ENCODE results near the gene SYT1. TPM values are rescaled to one million over a fixed set of nuclear protein-coding genes. Genes with fewer than 3 reads are reported as not detected.
"Not testable (repeated sequence)": the region's sequence is repeated elsewhere in the genome, so short reads cannot be mapped to it uniquely, and the experiment has no call there.

Gene SYT1
- total RNA-seq, 1 donor from 2014 or later = 166 TPM

DNA sequence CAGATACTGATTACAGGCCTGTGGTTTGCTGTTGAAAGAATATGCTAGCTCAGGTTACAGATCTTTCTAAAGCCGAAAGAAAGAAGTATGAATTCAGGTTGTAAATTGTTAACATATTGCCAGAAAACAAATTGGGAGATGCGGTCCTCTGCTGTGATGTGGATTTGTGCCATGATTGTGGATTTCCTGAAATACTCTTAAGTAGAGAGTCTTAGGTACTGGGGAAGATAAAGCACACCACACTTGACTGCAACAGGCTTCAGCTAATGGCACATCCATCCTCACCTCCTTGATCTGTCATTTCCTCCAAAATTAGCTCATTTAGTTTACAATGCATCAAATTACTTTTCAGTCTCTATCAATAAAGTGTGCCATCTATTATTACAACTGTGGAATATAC is 279.2 kb downstream of the SYT1 start:
- DNase-seq = no peak

DNA sequence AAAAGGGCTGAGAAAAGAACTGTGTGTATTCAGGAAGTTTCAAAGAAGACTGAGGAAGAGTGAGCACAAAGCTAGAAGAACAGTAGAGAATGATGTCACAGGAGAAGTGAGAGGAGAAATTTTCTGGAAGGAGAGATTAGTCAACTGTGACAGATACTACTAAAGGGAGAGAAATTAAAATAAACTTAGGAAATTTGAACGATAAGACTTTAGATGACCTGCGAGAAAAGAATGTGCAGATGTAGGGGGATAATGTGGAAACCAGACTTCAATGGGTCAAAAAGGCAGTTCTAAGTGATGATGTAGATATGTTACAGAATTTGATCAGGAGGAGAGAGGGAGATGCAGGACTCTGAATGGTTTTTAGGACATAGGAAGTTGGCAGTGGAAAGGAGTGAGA is 287.4 kb downstream of the SYT1 start:
- no peak for DNase-seq

DNA sequence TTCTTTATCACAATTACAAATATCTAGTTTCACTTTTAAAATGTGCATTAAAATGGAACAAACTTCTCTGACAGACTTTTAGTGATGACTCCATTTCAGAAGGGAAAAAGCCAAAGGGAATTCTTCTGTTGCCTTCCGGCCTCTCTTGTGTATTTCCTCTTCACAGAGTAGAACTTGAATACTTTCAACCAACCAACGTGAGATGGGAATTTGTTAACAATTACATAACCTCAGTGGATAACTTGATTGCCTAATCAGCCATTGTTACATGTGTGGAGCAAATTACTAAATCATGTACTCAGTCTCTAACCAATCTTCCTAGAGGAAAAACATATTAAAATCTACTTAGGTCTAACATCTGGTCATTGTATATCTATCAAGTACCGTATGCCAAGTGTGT is 291.1 kb downstream of the SYT1 start:
- no peak for DNase-seq

DNA sequence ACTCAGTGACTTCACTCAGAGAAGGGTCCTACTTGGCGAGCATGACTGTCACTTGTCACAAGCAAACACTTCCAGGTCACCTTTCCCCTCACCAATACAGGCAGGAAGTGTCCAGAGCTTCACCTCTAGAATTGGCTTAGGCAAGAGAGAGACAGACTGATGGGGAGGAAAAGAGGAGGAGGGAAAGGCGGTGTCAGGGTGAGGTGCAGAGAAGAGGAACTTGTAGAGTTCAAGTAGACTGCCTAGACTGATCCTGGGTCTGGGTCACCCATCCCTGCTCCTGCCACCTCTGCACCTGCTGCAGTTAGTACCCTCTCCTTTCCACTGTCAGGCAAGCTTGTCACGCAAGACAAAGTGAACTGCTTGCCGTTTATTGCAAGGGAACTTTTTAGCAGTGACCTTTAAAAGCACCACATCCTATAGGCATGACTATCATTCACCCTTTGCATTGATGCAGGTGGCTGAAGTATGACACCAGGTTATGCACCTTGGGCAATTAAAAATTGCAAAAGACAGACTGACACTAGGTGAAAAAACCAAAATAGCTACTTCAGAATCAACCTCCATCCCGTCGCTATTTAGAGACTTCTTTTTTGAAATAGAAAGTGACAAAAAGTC is 292.4 kb downstream of the SYT1 start:
- no peak for DNase-seq

DNA sequence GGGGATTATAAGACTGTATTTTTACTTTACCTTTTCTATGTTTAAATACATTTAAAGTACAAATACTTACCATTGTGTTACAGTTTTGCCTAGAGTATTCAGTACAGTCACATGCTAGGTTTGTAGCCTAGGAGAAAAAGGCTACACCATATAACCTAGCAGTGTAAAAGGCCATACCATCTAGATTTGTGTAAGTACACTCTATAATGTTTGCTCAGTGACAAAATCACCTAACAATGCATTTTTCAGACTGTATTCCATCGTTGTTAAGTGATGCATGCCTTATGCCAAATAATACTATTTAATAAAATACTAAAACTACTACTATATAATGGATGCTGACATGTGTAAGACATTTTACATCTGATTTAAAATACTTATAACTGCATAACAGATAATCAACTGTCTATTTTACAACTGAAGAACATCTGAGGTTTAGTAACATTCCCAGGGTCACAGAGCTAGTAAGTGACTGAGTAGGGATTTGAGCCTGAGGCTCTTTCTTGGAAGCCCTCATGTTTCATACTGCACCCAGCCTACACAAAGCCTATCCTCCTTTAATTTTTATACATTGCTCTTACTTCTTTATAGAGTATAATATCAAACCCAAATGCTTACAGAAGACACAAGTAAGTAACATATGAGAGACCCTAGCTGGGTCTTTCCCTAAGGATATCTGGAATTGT is 296.8 kb downstream of the SYT1 start:
- DNase-seq = no peak

DNA sequence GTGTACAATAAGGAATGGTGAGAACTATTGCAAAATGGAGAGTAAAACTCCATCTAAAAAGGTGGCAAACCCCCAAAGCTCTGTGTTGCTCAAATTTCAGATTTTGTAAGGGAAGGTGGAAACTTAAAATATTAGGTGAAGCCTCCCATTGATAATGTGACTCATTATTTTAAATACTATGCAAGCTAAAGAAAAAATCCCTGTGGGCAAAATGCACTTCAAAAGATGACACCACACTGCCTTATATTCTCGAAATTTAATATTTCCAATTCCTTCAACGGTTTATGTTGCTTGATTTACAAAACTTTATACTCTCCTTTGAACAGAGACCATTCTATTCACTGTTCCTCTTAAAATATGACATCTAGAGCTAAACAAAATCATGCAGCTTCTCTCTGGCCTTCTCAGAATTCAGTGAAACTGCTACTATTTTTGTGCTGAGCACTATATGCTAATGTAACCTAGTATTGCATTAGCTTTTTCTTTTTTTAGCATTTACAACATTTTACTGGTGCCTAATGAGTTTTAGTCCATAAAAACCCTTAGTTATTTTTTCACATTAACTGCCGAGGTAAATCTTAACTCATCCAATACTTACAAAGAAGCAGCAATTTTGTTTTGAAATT is 297.7 kb downstream of the SYT1 start:
- DNase-seq = no peak

DNA sequence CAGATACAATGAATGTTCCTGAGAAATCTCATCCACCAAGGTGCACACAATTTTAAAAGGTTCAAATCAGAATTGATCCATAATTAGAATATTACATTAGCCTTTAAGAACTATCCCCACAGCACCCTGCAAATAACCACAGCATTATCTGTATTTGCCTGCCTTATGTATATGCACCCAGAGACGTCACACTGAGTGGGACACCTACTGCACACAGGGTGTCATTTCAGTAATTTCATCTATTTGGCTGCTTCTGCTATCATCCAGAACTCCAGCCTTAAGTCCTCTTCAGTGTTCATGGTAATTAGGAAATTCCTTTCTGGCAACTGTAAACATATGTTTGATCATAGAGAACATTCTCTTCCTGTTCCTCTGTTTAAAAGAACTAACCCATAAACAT is 298.4 kb downstream of the SYT1 start:
- DNase-seq = no peak

DNA sequence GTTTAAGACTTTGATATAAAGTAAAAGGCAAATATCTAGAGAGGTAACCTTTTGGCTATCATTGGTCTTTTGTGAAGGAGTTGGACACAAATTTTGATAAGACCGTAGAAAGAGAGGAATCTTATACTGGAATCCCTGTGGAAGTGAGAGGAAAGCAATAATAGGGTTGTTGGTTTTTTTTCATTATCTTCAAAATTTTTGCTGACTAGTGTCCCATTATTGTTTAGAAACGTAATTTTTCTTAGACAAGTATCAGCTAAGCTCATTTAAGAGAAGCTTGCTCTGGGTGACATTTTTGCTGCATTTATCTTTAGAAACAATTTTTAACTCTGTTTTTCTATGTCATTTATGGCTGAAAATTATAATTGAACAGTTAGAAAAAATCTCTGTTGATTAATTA is 300.3 kb downstream of the SYT1 start:
- no peak for DNase-seq

DNA sequence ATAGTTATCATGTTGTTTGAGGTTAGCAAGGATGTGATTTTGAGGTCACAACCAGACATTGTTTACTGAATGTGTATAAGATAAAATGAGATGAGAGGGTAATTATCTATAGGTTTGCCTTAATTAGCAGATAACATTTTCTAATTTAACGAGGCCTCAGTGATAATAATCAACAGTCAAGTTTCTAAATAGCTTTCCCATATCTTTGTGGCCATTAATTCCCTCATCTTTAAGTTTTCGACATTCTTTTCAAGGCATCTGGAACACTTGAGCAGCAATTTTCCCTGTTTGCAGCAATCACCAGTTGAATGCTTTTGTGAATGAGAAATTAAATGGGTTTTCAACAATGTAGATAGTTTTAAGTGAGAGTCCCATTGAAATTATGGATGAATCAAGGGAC is 304.1 kb downstream of the SYT1 start:
- no peak for DNase-seq

DNA sequence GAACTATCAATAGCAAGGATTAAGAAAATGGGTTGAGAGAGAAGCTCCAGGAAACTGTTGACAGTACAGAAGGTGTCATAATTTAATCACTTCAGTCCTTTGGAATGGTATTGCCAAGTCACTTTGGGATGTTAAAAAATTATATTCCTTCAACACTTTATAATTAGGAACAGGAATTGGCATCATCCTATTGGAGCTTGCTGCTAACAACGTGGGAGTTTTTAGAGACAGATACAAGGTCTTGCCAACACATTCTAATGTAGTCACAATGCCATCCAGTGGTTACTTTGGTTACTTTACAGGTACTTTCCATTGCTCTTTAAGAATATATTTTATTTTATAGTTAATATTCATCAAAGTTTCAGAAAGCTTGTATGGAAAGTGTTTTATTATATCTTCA is 310.1 kb downstream of the SYT1 start:
- no peak for DNase-seq

DNA sequence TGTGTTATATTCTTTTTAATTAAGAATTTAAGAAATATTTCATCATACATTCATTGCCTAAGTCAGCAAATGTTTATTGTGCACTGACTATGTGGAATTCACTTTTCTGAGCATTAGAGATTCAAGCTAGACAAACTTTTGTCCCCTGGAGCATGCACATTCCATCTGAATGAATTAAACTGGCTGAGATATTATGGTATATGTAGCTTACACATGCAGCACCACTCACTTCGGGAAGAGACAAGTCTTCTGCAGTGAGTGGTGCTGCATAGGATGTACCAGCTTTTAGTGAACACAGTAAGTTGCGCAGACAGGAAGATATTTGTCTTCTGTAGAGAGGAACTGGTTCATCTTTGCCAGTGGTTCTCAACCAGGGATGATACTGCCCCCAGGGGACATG is 318.4 kb downstream of the SYT1 start:
- no peak for DNase-seq

DNA sequence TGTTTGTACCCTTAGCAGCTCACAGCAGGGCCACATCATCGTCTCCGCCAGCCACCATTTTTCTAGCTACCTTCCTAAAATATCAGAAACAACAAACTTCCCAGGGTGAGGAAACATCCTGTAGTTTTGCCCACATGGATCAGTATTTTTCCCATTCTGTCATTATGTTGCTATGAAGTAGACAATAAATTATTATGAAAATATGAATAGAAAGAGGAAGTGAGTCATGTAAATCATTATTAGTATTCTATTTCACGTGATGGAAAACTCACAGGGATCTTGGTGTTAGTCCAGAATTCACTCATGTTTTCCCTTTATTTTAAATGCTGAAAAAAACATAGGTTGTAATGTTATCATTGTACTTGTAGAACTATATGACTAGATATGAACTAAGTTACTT is 319.4 kb downstream of the SYT1 start:
- DNase-seq = no peak

DNA sequence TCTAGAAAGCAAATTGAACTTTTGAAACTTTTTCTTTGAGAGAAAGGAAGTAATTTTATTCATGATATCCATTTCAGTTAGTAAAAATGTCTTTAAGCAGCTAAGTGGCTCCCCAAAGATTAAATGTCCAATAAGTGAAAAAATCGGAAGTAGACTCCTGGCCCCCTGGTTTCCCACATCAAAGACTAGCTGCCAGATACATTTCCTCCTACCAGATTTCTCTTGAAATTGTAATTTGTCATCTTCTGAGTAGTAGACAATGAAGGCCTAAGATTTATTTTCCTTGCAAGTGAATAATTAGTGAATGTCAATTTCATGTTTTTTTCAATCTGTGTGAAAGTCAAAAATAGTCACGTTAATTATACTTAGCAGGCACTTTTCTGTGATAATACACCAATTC is 321.9 kb downstream of the SYT1 start:
- DNase-seq = no peak

DNA sequence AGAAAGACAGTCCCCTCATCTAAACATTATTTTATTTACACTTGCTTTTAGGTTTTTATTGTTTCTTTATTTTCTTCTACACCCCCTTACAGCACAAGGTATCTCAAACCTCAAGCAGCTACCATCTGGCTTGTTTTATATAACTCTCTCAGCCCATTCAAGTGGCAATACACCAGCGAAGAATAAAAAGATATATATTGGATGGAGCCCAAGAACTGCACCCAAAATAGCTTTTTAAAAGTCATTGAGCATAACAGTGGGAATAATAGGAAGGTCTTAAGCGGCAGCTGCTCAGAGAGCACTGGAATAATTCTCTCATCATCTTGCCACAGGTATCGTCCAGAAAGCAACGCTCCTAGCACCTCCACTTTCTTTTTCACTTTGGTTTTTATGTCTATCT is 322.5 kb downstream of the SYT1 start:
- no peak for DNase-seq

DNA sequence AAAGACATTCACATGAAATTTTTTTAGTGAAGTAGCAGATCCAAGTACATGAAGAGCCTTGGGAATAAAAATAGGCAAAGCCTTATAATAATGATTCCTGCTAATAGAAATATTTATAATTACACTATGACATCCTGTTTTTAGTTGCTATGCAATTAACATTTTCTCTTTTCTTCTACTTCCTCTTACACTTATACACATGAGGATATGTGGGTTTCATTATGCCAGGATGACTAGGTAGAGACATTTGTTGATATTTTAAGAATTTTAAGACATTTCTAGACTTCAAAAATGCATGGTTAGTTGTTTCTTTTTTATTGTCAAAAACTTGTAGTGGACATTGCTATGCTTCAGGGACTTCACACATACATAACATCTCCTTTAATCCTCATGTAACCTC is 326.8 kb downstream of the SYT1 start:
- DNase-seq = no peak

DNA sequence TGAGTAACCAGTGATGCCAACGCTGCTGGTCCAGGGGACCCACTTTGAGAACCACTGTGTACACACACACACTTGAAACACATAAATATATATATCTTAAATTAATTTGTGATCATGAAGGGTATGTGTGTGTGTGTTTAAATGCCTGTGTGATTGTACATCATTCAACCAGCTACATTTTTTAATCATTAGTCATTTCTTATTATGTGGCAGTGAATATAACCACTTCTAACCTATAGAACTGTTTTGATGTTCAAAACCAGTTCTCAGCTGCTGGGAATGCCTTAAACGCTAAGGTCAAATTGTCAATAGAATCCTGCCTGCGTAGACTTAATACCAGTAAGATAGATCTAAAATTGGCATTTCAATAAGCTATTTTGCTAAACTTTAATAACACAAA is 330.0 kb downstream of the SYT1 start:
- DNase-seq = no peak

DNA sequence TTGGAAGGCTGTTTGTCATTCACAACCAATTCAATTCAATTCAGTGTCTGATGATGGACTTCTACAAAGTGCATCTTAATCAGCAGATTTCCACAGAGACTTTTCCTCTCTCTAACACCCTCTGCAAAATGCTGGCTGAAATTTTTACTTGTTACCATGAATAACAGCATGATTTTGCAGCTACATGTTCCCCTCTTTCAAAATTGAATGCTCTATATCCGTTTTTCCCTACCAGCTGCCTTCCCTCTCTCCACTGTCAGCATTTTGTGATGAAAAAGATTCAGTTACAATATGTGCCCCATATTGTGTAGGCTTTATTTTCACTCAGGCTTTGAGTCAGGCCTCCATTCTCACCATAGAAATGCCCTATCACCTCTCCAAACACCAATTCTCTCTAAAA is 334.6 kb downstream of the SYT1 start:
- no peak for DNase-seq

DNA sequence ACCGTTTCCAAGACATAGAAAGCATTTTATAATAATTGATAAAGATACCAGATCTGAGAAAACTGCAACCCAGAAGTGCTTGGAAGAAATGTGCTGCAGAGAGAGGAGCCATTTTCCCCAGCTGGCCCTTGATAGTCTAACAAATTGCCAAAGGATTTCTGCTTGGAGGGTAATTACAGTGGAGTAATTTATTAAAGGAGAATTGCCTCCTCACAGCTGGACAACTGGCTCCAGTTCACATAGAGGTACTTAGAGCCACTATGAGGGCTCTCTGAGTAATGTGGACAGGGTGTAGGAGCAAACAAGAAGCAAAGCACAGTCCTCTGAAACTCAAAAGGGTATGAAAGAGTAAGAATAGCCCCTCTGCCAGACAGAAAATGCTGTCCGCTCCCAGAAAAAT is 335.6 kb downstream of the SYT1 start:
- no peak for DNase-seq

DNA sequence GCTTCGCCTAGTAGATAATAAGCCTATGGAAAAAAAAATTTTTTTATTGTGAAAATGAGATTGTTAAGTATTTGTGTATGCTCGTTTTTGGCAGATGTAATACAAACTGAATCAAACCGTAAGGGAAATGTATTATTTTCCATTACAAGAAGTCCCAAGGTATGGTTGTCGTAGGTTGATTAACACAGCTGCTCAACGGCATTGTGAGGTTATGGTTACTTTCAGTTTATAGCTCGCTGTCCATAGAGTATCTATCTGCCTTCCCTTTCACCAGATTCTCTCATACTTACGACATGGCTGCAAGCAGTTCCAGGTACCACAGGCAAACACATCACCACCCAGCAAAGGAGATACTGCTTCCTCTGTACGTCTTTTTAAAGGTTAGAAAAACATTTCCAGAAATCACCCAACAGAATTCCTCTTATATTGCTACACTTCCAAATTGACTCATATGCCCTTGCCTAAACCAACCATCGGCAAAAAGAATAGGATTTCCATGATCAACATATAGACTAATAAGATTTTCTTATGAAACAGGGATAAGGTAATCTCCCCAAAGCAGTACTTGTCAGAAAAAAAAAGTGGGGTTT is 338.6 kb downstream of the SYT1 start:
- DNase-seq = no peak

DNA sequence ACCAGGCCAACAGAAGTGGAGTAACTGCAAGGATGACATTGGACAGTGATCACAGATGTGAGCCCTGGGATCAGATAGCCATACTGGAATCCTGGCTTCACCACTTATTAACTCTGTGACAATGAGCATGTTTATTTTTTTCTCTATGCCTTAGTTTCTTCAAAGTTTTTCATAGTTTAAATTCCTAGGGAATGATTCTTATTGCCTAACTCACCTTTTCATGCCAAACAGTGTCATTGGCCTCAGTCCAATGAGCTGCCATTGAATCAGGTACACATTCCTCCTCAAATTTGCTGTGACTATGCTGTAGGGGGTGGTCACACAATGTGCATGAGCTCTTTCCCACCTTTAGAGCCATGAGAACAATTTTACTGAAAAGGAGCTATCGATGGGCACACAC is 342.3 kb downstream of the SYT1 start:
- no peak for DNase-seq

DNA sequence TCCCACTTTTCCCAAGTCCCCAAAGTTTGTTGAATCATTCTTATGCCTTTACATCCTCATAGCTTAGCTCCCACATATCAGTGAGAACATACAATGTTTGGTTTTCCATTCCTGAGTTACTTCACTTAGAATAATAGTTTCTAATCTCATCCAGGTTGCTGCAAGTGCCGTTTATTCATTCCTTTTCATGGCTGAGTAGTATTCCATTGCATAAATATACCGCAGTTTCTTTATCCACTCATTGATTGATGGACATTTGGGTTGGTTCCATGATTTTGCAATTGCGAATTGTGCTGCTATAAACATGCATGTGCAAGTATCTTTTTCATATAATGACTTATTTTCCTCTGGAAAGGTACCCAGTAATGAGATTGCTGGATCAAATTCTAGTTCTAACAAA is 345.8 kb downstream of the SYT1 start:
- DNase-seq = not testable (repeated sequence)

DNA sequence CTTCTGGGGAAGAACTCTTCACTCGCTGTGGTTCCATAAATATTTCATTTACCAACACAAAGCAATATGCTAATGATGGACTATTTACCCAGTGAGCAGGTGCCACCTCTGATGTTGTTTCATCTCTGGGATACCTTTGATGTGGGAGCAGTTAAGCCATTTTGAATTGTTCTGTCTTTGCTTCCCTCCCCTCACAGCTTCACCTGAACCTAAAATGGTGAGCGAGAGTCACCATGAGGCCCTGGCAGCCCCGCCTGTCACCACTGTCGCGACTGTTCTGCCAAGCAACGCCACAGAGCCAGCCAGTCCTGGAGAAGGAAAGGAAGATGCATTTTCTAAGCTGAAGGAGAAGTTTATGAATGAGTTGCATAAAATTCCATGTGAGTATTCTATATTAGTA is 352.7 kb downstream of the SYT1 start:
- DNase-seq = no peak

DNA sequence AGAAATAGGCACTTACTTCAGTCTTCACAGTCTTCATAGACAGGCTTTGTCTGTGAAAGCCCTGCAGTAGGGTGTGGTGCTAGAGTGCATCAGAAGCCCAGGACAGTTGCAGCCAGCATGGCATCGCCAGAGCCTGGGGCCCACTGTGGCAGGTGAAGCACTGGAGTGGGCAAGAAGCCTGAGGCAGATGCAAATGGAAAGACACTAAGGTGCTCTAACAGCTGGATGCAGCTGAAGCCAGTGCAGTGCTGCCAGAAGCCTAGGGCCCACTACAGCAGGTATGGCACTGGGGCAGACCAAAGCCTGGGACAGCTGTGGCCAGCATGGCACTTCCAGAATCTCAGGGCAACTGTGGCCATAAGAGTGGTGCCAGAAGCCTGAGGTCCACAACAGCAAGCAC is 358.6 kb downstream of the SYT1 start:
- DNase-seq = no peak

DNA sequence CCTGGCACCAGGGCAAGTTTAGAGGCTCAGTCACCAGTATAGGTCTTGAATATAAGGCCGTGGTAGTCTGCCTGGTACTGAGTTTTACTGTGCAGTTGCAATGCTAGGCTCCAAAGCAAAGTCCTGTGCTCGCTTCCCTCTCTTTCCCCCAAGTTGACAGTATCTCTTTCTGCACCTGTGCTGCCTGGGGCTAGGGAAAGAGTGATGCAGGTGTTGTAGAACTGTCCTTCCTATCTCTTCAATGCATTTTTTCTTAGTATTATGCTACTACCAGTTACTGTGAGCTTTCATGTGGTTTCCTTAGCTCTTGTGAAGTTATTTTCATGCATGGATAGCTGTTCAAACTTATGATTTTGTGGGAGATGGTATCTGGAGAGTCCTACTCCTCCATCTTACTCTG is 359.2 kb downstream of the SYT1 start:
- no peak for DNase-seq
